ENCODE data around the gene PSEN1. TPM values are rescaled to one million over a fixed set of nuclear protein-coding genes. Genes with fewer than 3 reads are reported as not detected.
A peak's percentile ranks its signal among the peaks of the same experiment; 100 is the strongest.

Gene PSEN1
- total and polyA plus RNA-seq, 2 of the 8 experiments (the other 6 are each of a cell fraction or from before 2014, with no cell fraction given), result 10.1 to 38.7 TPM

- no peak overlapping the region for H4K91ac ChIP-seq (replicated peaks; ENCODE audit: insufficient read length, low read length)
- ChIA-PET POLR2A (ENCODE audit: partially characterized antibody) (interaction anchor here (0.6 kb wide), 1 partner anchor 17 kb away, joined by 3 read pairs; no protein-coding TSS in a partner anchor), CTCF (ENCODE audit: partially characterized antibody) (interaction anchor here (0.9 kb wide), 1 partner anchor 216 kb away, joined by 4 read pairs; no protein-coding TSS in a partner anchor)
- no peak overlapping the region for H2BK120ac ChIP-seq (replicated peaks; ENCODE audit: low read depth, low read length)
- no peak for DNase-seq (ENCODE audit: low read depth in 1 of 2, low spot score in 2 of 2)
- no peak overlapping the region for H2BK20ac ChIP-seq (ENCODE audit: low read length)
- H3K36me3 ChIP-seq (ENCODE audit: control insufficient read depth in 2 of 4, insufficient read depth in 4 of 4, low read length in 3 of 4), result peaks cover 0 to 20% (median 10%) of the 10 kb centered on the region in 4 experiments; a peak in 5 of 8 replicates
- H3K18ac ChIP-seq (ENCODE audit: extremely low read depth, low read length), result no peak overlapping the region
- no peak overlapping the region for H4K8ac ChIP-seq (ENCODE audit: extremely low read depth, insufficient read depth, low read length)
- H3K4me1 ChIP-seq (replicated peaks in 1 of 4; ENCODE audit: control insufficient read depth in 3 of 4, insufficient read depth in 4 of 4, low read length in 3 of 4), result no peaks in the 10 kb centered on the region
- H3K27ac ChIP-seq (ENCODE audit: low read depth, low read length), result no peak overlapping the region
- H3K79me1 ChIP-seq (ENCODE audit: low read depth, low read length), result no peaks in the 10 kb centered on the region
- no peaks in the 10 kb centered on the region for H3K27me3 ChIP-seq (replicated peaks in 1 of 4; ENCODE audit: control insufficient read depth in 3 of 4, extremely low read depth in 1 of 4, insufficient read depth in 3 of 4, low read length in 3 of 4)
- no peak overlapping the region for H2BK5ac ChIP-seq (ENCODE audit: low read depth, low read length)
- H3K14ac ChIP-seq (ENCODE audit: insufficient read length), result no peak overlapping the region
- H3K4me2 ChIP-seq (ENCODE audit: insufficient read depth in 1 of 2, low read depth in 2 of 2, low read length in 2 of 2), result no peak overlapping the region
- H2AFZ ChIP-seq (ENCODE audit: low read length), result no peak overlapping the region
- WGBS, 2 experiments (ENCODE audit: extremely low coverage in 1 of 2, insufficient coverage in 1 of 2, insufficient read length in 1 of 2, insufficient replicate concordance in 2 of 2, low coverage in 1 of 2, low lambda C conversion rate in 2 of 2, missing lambda C conversion rate in 1 of 2), result 90% methylated on average over 9 of the region's 9 CpGs; no CpG with 5 or more reads in 1 of the 2 experiments
- H2AK5ac ChIP-seq (ENCODE audit: low read depth, low read length), result no peak overlapping the region
- H3K4me3 ChIP-seq (ENCODE audit: extremely low read depth in 1 of 4, insufficient read depth in 2 of 4, low read depth in 3 of 4, low read length in 4 of 4), result no peak overlapping the region
- H2BK15ac ChIP-seq (ENCODE audit: low read length), result peak overlapping the region; percentile 23; the same call in 1 of the 2 replicates
- H3K23me2 ChIP-seq (ENCODE audit: low read depth, low read length), result no peaks in the 10 kb centered on the region
- no peak overlapping the region for H3K56ac ChIP-seq (replicated peaks; ENCODE audit: insufficient read length, low read depth, low read length)
- peaks cover 0 to 7% of the 10 kb centered on the region in 2 experiments for H4K20me1 ChIP-seq (replicated peaks in 1 of 2; ENCODE audit: control insufficient read depth in 1 of 2, insufficient read depth in 2 of 2, low read length in 2 of 2)
- no peak overlapping the region for H3K9ac ChIP-seq (replicated peaks in 1 of 4; ENCODE audit: extremely low read depth in 1 of 4, low read depth in 3 of 4, low read length in 3 of 4)
- H3K79me2 ChIP-seq (ENCODE audit: control insufficient read depth in 1 of 2, insufficient read depth in 2 of 2, low read length in 2 of 2), result no peaks in the 10 kb centered on the region
- no peak overlapping the region for H3K4ac ChIP-seq (replicated peaks; ENCODE audit: insufficient read length, low read depth, low read length)
- no peak overlapping the region for H3K23ac ChIP-seq (ENCODE audit: insufficient read length)
- no peak overlapping the region for H2BK12ac ChIP-seq (ENCODE audit: low read depth, low read length)
- TF ChIP-seq SIX5 (IDR thresholded peaks at IDR 0.05; ENCODE audit: low read depth, low read length) (no peak), HDAC6 (IDR thresholded peaks at IDR 0.05; ENCODE audit: low read depth, low read length) (no peak), CREB1 (IDR thresholded peaks at IDR 0.05) (no peak), CTCF (IDR thresholded peaks at IDR 0.05; ENCODE audit: control extremely low read depth in 1 of 3, insufficient read depth in 1 of 3, low read depth in 1 of 3, low read length in 3 of 3) (no peak), CTBP2 (IDR thresholded peaks at IDR 0.05; ENCODE audit: borderline replicate concordance, insufficient read depth, insufficient read length, low read length) (no peak)
- H3K9me3 ChIP-seq (ENCODE audit: insufficient read depth in 2 of 2, low read depth in 1 of 2, low read length in 1 of 2), result no peaks in the 10 kb centered on the region
- no peak overlapping the region for H4K5ac ChIP-seq (ENCODE audit: insufficient read length, low read depth, low read length)
- FAIRE-seq, result no peak
Measured at GRCh38 chr14:73255693-73256225, 119.5 kb downstream of the PSEN1 start.

Measured in H1 (cell line).